ENCODE data around the gene CDKN2A. TPM values are rescaled to one million over a fixed set of nuclear protein-coding genes. Genes with fewer than 3 reads are reported as not detected.
"Not testable (repeated sequence)": the region's sequence is repeated elsewhere in the genome, so short reads cannot be mapped to it uniquely, and the experiment has no call there.

CDKN2A gene
- total RNA-seq, 1 donor from 2014 or later: 1.0 TPM

DNA sequence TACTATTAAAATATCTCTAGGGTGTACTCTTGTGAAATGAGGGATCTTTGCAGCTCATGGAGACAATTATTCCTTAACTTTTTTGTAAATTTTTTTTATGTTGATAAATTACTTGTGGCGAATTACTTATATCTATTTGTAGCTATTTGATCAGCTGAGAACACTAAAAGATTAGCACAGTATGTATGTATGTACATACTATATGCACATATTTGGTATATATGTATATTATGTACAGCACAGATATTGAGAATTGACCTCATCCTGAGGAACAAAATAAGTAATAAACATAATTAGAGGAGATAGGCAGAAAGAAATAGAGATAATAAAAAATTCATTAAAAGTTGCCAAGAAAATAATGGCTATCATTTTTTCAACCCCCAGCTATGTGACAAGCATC is 11.8 kb downstream of the CDKN2A start:
- no peak for DNase-seq

DNA sequence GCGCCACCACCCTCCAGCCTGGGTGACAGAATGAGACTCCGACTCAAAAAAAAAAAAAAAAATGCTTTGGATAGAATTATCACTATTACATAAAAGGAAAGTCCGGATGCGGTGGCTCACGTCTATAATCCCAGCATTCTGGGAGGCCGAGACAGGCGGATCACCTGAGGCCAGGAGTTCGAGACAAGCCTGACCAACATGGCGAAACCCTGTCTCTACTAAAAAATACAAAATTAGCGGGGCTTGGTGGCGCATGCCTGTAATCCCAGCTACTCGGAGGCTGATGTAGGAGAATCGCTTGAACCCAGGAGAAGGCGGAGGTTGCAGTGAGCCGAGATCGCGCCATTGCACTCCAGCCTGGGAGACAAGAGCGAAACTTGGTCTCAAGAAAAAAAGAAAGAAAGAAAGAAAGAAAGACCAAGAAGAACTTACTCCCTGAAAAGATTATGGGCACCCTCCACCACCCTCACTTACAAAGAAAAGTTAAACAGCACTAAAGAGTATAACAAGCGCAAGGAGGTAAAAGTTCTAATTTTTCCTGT is 17.8 kb downstream of the CDKN2A start:
- no peak for DNase-seq

DNA sequence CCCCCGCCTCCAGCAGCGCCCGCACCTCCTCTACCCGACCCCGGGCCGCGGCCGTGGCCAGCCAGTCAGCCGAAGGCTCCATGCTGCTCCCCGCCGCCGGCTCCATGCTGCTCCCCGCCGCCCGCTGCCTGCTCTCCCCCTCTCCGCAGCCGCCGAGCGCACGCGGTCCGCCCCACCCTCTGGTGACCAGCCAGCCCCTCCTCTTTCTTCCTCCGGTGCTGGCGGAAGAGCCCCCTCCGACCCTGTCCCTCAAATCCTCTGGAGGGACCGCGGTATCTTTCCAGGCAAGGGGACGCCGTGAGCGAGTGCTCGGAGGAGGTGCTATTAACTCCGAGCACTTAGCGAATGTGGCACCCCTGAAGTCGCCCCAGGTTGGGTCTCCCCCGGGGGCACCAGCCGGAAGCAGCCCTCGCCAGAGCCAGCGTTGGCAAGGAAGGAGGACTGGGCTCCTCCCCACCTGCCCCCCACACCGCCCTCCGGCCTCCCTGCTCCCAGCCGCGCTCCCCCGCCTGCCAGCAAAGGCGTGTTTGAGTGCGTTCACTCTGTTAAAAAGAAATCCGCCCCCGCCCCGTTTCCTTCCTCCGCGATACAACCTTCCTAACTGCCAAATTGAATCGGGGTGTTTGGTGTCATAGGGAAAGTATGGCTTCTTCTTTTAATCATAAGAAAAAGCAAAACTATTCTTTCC is 19.3 kb downstream of the CDKN2A start:
- peak; percentile 52 for DNase-seq

DNA sequence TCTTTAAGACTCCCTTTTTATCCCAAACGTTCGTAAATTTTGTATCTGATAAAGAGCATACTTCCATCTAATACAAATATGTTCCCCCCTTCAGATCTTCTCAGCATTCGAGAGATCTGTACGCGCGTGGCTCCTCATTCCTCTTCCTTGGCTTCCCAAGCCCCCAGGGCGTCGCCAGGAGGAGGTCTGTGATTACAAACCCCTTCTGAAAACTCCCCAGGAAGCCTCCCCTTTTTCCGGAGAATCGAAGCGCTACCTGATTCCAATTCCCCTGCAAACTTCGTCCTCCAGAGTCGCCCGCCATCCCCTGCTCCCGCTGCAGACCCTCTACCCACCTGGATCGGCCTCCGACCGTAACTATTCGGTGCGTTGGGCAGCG is 19.9 kb downstream of the CDKN2A start:
- no peak for DNase-seq

DNA sequence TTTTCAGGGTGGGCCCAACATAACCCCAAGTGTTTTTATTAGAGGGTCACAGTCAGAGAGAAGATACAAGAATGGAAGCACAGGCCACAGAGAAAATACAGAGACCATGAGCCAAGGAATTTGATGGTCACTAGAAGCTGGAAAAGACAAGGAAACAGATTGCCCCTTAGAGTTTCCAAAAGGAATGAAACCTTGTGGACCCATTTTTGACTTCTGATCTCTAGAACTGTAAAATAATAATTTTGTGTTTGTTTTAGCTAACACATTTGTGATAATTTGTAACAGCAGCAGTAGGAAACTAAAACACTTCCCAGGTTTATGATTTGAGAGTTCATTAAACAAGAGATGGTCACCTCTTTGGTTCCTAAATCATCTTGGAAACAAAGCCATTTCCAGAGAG is 21.8 kb downstream of the CDKN2A start:
- DNase-seq: no peak

DNA sequence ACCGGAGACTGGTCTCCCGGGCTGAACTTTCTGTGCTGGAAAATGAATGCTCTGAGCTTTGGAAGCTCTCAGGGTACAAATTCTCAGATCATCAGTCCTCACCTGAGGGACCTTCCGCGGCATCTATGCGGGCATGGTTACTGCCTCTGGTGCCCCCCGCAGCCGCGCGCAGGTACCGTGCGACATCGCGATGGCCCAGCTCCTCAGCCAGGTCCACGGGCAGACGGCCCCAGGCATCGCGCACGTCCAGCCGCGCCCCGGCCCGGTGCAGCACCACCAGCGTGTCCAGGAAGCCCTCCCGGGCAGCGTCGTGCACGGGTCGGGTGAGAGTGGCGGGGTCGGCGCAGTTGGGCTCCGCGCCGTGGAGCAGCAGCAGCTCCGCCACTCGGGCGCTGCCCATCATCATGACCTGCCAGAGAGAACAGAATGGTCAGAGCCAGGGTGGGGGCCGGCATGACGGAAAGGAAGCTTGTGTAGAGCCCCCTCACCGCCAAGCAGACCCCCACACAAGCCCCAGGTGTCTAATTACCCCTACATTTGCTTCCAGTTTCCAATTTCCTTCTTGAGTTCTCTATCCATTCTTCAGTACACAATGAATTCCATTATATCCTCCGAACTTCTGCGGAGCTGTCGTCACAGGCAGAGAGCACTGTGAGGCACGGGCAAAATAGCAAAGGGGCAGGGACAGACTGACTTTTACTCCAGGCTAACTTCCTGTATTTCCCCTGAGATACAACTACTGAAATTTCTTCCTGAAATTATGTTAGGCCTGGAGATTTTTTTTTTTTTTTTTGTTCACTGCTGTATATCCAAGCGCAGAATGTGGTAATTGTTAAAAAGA is 23.2 kb downstream of the CDKN2A start:
- DNase-seq: no peak

DNA sequence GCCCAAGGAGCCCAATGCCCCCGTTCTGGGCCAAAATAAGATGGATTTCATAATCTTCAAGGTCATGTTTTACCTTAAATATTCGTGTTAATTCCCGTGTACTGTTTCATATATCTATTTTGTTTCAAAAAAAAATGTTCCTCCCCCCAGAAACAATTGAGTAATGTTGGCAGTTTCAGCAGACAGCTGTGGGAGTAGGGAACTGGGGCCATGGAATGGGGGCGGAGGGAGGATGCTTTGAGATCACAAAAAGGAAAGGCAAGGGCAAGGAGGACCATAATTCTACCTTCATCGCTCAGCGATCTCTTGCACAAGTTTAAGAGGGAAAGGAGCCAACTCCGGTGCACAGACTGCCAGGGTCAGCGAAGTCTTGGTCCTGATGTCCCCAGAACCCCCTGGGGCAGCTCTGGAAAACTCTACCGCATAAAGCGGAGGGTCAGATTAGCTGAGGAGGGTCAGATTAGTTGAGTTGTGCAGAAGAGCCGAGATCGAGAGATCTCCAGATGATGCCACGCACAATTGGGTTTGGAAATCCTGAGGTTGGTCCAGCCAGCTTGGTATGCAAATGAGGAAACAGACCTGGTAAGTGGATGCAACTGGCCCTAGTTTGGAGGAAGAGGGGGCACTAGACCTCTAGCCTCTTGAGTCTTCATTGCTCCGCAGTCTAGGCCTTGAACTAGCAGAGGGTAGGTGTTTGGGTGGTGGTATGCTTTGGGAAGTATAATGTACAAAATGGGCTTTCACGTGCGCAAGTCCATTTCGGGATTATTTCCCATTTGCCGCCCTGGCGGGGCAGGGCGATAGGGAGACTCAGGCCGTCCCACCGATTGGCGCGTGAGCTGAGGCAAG is 24.0 kb downstream of the CDKN2A start:
- DNase-seq: no peak

DNA sequence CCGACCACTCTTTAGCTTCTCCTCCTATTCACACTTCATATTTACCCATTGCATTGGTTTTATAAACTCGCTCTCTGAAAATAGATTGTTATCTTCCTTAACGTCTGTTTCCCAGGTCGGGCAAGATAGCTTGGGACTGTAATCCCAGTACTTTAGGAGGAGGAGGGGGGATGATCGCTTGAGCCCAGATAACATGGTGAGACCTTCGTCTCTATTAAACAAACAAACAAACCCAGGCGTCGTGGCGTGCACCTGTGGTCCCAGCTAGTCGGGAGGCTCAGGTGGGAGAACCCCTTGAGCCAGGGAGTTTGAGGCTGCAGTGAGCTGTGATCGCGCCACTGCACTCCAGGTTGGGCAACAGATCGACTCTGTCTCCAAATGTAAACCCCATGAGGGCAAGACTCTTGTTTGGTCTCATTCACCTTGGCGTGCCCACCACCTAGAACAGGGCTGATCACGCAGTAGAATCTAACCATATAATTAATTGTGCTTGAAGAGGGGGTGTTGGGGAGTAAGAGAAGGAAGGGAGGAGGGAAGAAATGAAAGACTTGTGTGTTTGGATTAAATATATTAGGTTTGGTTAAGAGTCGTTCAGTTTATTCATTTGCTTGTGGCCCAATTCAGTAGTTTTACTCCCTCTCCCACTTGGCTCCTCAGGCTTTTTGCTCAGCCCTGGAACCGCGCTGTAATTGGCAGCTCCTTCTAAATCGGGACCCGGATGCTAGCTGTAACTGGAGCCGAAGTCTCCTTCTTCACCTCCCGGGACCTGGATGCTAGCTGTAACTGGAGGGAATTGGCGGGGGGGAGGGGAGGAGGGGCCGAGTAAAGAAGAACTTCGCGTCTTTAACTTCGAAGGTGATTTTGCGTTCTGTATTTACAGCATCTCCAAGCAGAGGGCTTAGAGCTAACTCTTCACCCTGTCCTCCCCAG is 24.9 kb downstream of the CDKN2A start:
- no peak for DNase-seq

DNA sequence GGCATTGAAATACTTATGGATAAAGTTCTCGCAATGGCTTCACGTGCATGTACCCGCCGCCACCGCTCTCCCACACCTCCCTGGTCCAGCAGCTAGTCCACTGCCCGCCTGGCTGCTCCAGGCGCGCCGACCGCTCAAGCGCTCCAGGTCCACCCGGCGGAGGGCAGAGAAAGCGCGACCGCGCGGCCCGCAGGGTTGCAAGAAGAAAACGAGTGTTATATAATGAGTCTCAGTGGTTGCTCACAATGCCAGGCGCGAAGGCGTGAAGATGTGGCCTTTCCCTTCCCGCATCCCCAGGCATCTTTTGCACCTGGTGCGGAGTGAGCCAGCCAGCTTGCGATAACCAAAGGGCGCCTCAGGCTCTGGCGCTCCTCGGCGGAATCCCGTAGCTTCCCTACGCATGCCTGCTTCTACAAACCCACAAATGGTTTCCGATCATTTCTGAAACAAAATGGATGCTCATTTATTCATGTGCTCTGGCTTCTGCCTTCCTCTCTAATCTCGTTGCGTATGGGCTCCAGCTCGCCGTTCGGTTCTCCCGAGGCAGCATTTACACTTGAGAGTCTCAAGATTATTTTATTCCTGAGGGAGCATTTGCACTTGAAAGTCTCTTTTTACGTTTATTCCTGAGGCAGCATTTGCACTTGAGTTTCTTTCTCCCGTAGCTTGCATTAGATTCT is 25.7 kb downstream of the CDKN2A start:
- peak; percentile 64 for DNase-seq

DNA sequence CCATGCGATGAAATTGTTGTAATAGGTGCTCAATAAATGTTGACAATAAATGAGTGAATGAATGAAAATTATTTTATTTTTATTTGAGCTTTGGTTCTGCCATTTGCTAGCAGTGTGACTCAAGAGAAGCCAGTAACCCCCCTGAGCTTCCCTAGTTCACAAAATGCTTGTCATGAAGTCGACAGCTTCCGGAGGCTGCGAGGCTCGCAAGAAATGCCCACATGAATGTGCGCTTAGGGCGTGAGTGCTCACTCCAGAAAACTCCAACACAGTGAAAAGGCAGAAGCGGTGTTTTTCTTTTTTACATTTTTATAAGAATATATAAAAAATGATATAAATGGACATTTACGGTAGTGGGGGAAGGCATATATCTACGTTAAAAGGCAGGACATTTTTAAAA is 26.5 kb downstream of the CDKN2A start:
- DNase-seq: no peak

DNA sequence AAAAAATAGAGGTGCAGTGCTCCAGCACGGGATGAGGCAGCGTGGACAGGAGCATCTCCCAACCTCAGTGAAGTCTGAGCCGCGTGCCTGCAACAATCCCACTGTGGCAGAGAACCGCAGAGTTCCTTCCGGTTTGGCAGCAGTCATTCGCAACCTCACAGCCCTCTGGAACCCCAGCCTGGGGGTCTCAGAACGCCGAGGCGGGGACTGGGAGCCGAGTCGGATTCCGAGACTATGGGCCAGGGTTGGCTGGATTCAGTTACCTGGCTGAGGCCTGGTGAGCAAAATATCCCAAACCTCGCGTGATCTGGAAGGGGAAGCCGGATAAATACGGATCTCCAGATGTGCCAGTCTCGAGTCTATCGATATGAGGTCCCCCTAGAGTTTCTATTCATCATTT is 27.0 kb downstream of the CDKN2A start:
- DNase-seq: no peak

DNA sequence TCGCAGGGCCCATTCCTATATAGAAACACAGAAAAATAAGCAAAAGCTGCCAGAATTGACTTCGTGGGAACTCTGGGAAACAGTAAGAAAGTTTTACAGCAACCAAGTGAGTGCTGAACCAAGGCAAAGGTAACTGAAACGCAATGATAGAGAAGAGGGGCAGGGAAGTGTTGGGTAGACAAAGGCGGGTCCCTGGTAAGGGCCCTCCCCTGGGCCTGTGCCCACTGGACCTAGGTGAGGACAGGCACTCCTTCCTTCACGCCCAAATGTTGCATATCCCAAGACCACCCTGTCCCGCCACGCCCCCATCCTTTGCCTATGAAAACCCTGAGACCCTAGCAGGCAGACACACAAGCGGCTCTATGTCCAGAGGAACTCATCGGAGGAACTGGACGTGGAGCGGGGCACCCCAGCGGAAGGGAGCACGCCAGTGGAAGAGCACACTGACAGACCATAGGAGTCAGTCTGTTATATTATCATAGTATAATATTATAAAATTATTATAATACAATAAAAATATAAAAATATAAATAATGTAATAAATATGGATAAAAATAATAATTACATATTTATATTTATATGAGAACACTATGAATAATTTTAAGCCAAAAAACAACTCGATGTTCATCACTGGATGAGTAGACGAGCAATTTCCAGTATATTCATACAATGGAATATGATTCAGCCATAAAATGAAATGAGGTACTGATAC is 27.9 kb downstream of the CDKN2A start:
- DNase-seq: no peak

DNA sequence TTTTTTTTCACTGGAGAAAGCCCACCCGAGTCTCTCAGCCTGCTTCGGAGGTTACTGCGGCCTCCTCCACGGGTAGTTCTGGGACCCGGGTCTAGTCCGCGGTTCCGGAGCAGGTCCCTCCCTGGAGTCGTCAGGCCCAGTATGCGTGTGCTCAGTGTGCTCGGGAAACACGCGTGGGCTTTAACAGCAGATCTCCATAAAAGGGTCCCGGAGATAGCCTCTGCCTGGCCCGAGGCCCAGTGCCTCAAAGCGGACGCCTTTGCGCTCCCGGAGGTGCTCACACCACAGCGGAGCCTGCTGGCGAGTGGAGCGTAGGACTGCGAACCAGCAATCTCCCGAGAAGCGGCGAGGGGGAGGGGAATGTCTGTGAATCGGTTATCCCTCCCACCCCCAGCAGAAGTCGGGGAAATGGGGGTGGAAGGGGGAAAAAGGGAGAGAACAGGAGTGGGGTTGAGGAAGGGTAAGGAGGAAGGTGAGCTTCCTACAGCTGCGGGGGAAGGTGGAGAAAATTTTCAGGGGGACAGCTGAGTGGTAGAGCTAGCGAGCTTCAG is 28.7 kb downstream of the CDKN2A start:
- DNase-seq: peak; percentile 88

DNA sequence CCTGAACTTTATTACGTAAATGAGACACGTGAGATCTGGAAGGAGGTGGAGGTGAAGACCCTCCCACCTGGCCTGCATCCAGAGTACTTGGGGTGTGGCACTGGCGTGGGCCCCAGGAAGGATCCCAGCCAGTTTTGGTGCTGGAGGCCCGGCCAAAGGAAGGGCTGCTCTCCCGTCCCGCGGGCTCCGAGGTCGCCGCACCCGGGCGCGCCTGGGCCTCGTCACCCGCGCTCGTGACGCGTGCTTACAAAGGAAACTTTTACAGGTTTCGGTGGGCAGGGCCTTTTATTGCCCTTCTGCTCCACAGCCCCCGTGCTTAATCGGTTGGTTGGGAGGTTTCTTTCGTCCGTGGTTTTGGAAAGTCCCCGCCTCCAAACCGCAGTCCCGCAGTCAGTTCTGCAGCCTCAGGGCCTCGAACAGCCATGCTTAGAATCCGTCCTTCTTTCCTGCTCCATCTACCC is 29.2 kb downstream of the CDKN2A start:
- peak; percentile 56 for DNase-seq

DNA sequence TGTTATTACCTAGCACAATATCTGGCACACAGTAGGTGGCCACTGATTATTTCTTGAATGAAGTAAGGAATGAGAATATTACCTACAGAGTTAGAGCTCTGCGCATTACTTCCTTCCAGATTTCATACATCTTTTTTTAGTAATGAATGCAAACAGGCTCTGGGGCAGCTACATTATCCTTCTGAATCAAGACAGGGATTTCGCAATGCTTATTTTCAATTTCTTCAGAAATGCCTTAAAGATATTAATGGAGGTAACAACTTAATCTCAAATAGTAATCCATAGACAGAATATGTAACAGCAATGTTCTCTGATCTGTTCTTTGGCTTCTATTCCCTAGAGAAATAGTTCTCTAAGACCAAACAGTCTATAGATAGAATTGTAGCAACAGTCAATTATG is 32.6 kb downstream of the CDKN2A start:
- DNase-seq: no peak

DNA sequence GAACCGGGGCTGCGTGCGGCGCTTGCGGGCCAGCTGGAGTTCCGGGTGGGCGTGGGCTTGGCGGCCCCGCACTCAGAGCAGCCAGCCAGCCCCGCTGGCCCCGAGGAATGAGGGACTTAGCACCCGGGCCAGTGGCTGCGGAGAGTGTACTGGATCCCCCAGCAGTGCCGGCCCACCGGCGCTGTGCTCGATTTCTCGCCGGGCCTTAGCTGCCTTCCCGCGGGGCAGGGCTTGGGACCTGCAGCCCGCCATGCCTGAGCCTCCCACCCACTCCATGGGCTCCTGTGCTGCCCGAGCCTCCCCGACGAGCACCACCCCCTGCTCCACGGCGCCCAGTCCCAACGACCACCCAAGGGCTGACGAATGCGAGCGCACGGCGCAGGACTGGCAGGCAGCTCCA is 34.9 kb downstream of the CDKN2A start:
- DNase-seq: not testable (repeated sequence)

DNA sequence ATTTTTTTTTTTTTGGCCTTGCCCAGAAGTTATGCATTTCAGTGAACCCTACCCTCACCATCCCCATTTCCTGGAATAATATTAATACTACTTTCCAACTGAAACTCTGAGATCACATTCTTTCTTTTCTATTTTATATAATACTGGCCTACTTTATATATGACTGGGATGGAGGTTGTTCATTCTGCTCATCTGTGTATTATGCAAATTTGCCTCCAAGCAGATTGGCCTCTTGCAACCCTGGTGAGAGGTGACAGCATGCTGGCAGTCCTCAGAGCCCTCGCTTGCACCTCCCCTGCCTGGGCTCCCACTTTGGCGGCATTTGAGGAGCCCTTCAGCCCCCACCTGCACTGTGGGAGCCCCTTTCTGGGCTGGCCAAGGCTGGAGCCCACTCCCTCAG is 35.4 kb downstream of the CDKN2A start:
- DNase-seq: no peak

DNA sequence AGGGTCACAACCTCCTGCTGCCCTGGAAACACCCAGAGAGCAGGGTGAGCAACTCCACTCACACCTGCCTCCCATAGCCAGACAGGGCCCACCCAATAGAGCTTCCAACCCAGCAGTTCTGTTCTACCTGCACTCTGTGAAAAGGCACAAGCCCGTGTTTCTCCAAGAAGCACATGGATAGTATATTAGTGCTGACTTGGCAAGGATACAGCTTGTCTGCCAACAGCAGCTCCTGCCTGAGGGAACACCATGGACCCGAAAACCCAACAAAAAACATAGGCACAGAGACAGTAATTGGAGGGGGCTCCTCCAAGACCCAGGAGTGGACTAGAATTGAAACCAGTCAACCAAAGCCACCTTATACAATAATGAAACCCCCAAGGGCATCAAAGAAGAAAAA is 48.6 kb downstream of the CDKN2A start:
- no peak for DNase-seq

DNA sequence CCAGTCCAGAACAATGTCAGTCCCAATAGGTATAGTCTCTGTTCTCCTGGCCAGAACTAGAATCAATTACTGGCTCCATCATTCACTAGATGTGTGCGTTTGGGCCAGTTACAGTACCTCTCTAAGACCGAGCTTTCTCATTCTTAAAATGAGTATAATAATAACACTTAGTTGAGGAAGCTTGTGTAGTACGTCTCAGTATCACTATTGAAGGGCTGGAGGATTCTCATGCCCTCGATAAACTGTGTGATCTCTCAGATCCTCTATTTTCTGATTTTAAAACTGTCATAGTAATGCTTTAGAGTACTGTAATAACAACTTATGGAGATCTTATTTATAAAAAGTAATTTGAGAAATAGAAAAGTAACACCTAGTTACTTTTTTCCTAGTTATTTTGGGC is 50.7 kb downstream of the CDKN2A start:
- no peak for DNase-seq

DNA sequence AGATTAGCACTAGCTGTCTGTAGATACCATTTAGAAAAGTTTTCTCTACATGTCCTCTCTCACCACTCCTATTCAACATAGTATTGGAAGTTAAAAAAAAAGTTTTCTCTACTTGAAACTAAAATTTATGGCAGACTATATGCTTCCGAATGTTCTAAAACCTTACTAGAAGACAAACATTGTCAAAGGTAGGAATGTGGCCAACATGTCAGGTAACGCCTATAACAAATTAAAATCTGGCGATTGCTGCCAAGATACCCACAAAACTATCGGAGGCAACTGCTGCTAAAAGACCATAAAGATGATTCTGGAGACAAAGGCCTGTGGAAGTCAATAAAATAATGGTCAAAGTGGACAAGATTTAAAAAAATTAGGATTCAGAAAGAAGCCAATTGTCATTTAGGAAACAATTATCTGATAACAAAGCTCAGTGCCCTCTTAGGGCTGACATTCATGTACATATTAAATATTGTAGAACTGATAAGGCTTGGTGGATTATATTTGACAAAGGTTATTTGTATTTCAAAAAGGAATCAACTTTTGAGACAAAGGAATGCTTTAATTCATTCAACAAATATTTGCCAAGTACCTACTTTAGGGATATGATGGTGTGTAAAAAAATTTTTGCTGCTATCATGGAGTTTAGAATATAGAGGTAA is 52.7 kb downstream of the CDKN2A start:
- no peak for DNase-seq
